Activated CD8-positive, alpha-beta memory T cell treated with anti-CD3 and anti-CD28 coated beads for 48 hours (primary cell): ENCODE measurements around the gene FHL2.

Experiments used
- DNase-seq, 3 experiments: peaks; one replicate each; pipeline ENCODE4 v3.0.0-alpha.2; 2020; ENCODE audit warnings: low read depth in 2 of 3, low spot score in 2 of 3

The FHL2 gene, protein sequence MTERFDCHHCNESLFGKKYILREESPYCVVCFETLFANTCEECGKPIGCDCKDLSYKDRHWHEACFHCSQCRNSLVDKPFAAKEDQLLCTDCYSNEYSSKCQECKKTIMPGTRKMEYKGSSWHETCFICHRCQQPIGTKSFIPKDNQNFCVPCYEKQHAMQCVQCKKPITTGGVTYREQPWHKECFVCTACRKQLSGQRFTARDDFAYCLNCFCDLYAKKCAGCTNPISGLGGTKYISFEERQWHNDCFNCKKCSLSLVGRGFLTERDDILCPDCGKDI

DNA sequence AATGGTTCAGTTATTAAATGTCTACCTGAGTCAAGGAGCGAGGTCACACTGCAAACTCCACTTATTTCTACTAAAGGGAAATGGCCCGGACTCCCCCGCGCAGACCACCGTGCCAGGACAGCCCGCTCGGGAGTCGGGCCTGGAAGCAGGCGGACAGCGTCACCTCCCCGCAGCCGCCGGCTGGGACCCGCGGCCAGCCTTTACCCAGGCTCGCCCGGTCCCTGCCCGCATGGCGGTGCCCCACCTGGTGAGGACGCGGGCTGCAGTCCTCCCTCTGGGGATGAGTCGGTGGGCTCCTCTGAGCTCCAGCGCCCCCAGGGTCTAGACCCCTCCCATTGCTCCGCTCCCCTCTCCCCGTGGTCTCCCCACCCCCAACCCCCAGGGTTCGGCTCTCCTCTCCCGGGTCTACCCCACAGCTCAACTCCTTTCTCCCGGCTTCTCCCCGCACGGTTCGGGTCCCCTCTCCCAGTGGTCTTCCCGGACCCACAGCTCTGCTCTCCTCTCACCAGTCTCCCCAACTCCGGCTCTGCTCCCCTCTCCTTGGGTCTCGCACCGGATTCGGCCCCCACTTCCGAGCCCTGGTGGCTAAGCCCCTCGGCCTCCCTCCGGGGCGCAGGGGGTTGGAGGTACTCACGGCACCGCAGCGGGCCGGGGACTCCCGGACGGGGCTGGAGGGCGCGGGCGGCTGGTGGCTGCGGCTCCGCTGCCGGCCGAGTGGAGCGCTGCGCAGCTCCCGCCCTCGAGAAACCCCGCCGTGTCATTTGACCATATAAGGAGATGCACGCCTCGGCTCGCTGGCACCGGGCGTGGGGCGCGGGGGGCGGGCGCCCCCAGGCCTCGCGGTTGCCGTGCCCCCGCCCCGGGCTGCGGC is at the start of gene FHL2:
TSS of gene FHL2 (minus strand) at position 716 of the 871 bp plus-strand sequence. CDS start 12,535 bp downstream, outside the sequence.
- DNase-seq = peak; percentile 37 to 46 (median 46)

- DNase-seq = no peak
Measured at GRCh38 chr2:105447476-105447875, 48.6 kb upstream of the FHL2 start.

DNA sequence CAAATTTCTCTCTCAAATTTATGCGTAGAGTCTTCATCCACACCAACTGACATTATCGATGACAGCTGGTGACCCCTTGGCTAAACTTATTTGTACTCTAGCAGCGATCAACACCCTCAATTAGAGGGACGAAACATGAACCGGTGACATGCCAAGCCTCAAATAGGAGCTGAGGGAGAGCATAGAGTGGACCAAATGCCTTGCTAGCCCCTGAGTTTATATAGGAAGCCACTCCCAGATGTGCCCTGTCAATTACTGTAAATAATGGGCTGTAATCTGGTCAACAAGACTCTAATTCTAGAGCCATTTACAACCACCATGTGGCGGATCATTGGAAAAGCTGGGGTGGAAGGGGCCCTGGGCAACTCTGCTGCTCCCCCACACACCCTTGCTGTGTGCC is 47.6 kb upstream of the FHL2 start:
- no peak for DNase-seq

GRCh38 chr2:105445976-105446375 is 47.1 kb upstream of the FHL2 start:
- no peak for DNase-seq

GRCh38 chr2:105445498-105445897 is 46.6 kb upstream of the FHL2 start:
- DNase-seq = no peak

DNA sequence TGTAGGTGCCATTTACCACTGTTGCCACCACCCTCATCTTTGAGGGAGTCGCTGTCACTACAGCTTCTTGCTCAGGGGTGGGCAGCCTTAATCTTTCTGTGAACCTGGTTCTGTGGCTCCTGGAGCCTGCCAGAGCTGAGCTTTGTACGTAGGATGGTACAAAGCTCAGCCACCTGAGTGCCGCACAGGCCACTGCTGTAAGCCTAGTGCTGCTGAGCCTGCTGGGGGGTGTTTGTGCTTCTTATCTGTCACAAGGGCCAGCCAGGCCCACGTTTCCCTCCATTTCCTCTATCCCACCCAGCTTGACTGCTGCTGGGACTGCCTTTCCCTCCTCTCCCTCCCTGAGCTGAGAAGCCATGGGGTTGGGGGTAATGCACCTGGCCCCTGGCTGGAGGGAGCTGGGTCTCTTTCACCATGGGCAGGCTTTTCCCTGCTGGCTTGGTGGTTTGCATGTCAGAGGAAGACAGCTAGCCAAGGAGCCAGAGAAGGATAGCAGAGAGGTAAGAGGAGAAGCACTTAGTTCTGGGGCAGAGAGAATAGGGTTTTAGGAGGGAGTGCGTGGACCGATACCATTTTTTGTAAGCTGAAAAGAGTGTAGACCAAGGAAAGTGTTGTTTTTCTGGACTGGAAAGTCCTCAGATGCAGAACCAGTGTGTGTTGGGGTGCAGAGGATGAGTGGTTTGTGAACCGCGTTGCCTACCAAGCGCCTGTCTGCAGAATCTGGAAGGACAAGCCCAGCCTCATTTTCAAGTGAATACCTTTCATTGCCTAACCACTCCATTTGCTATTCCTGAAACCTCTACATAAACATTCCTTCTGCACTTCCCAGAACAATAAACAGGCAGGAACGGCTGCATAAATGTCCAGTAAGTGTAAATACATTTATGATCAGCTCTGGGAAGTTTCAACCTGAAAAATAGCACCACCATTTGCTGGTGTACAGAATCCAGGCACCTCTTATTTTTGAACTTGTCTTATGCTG is 45.1 kb upstream of the FHL2 start:
- DNase-seq = no peak

- no peak for DNase-seq
Measured at GRCh38 chr2:105442721-105443120, 43.9 kb upstream of the FHL2 start.

GRCh38 chr2:105442056-105442455 is 43.2 kb upstream of the FHL2 start:
- no peak for DNase-seq

DNA sequence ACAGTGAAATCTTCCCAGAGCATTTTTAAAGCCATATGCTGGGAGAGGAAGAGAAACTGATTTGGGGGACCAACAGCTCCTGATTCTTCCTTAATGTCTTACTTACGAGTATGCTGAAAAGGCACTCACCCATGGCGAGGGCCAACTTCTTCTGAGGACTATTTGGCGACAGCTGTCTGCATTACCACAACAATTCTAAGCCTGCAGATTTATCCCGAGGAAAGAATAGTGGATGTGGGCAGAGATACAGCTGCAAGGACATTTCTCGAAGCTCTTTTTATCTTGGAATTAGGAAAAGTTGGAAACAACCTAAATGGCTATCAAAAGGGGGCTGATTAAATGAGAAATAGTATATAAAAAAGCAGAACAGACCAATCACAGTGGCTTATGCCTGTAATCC is 40.3 kb upstream of the FHL2 start:
- DNase-seq = no peak

- no peak for DNase-seq
Measured at GRCh38 chr2:105438104-105438929, 39.5 kb upstream of the FHL2 start.

GRCh38 chr2:105437708-105438103 is 38.9 kb upstream of the FHL2 start:
- DNase-seq = no peak

DNA sequence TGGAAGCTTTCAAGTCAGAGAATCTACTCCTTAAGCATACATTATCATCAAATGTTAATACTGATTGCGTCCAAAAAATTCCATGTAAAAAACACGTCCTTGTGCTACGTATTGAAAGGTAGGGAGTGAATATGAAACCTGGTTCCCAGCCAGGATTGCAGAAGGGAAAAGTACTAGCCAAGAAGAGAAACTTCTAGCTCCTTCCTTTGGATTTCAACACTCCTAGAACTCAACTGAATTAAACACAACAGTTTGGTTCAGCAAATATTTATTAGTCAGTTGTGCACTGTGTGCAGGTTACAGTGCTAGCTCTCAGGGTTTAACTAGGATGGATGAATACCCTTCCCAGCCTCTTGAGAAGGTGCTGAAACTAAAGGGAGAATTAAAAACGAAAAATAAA is 33.9 kb upstream of the FHL2 start:
- DNase-seq = no peak

DNA sequence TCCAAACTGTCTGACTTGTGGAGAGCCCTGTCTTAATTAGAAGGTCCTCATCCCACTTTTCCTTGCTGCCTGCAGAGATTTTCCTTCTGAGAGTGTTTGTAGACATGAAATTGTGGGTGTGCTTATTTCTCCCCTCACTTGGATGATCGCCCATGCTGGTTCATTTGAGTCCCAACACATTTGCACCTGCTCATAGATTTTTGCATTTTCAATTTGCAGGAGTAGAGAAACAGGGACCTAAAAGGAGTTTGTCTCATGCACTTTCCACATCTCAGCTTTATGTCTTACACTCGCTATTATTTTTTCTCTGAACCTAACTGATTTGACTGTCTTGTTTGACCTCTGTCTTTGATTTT is 33.2 kb upstream of the FHL2 start:
- DNase-seq = no peak

GRCh38 chr2:105431367-105432043 is 32.7 kb upstream of the FHL2 start:
- no peak for DNase-seq

GRCh38 chr2:105428387-105429018 is 29.7 kb upstream of the FHL2 start:
- no peak for DNase-seq

- DNase-seq = no peak
Measured at GRCh38 chr2:105427485-105427884, 28.6 kb upstream of the FHL2 start.

GRCh38 chr2:105426626-105427292 is 27.9 kb upstream of the FHL2 start:
- no peak for DNase-seq

- no peak for DNase-seq
Measured at GRCh38 chr2:105425936-105426625, 27.2 kb upstream of the FHL2 start.
